ENCODE measurements around the gene TTLL1. TPM values are rescaled to one million over a fixed set of nuclear protein-coding genes. Genes with fewer than 3 reads are reported as not detected.
"Not testable (repeated sequence)": the region's sequence is repeated elsewhere in the genome, so short reads cannot be mapped to it uniquely, and the experiment has no call there.

The TTLL1 gene
- total and polyA plus RNA-seq, 2 of the 4 experiments (the other 2 are of a cell fraction) = 10.8 to 13.2 TPM

DNA sequence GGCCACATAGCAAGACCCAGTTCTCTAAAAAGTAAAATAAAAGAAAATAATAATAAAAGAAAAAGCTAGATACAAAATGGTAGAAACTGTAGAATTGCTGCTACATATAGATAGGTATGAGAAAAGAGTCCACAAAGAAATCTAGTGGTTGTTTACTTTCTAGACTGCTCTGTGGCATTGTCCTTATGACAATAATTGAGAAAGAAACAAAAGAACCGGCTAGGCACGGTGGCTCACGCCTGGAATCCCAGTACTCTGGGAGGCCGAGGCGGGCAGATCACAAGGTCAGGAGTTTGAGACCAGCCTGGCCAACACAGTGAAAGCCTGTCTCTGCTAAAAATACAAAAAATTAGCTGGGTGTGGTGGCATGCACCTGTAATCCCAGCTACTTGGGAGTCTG, 73.0 kb downstream of the TTLL1 start:
- DNase-seq; H2BK20ac ChIP-seq (ENCODE audit: low read depth, low read length); H2BK120ac ChIP-seq (ENCODE audit: low read depth, low read length); H3K56ac ChIP-seq (ENCODE audit: extremely low read depth, insufficient read depth, low read length); in situ Hi-C loops (cut with MboI; ENCODE audit: low sequenced_read_pairs); H2BK15ac ChIP-seq (ENCODE audit: low read depth, low read length); H3K9me3 ChIP-seq (ENCODE audit: control insufficient read depth, insufficient read depth, low read length); H3K14ac ChIP-seq (replicated peaks; ENCODE audit: low read depth, low read length); H3K4ac ChIP-seq (ENCODE audit: low read depth, low read length); H3K9ac ChIP-seq (ENCODE audit: low read depth, low read length); H3K4me2 ChIP-seq (ENCODE audit: low read depth, low read length); H4K8ac ChIP-seq (ENCODE audit: low read depth in 2 of 2, low read length in 2 of 2); H3K18ac ChIP-seq (ENCODE audit: low read depth, low read length); H2BK5ac ChIP-seq (ENCODE audit: low read depth, low read length, poor library complexity, severe bottlenecking); intact Hi-C loops (cut with micrococcal nuclease); H2AFZ ChIP-seq (replicated peaks; ENCODE audit: low read length, poor library complexity); dilution Hi-C loops (cut with HindIII; ENCODE audit: low sequenced_read_pairs, unreplicated experiment); H2AK5ac ChIP-seq (ENCODE audit: low read depth, low read length); H4K91ac ChIP-seq (ENCODE audit: insufficient read depth, low read depth, low read length); POLR2A ChIA-PET (ENCODE audit: unreplicated experiment); H3K4me1 ChIP-seq (ENCODE audit: control insufficient read depth, insufficient read depth, low read length); H3K36me3 ChIP-seq (ENCODE audit: control insufficient read depth, insufficient read depth, low read length); H3K23ac ChIP-seq (ENCODE audit: low read depth, low read length); H4K5ac ChIP-seq (ENCODE audit: low read depth, low read length); BruUV-seq (replicated peaks); H3K4me3 ChIP-seq (ENCODE audit: insufficient read depth, low read depth, low read length); H2AK9ac ChIP-seq (replicated peaks; ENCODE audit: low read depth, low read length, poor library complexity); H3K27ac ChIP-seq (ENCODE audit: insufficient read depth, low read length); ATAC-seq (ENCODE audit: low read depth); CTCF ChIA-PET; H3K27me3 ChIP-seq (ENCODE audit: control insufficient read depth, insufficient read depth, low read length): not testable (repeated sequence)
- Histone ChIP-seq H4K20me1 (ENCODE audit: insufficient read depth, low read length) (peaks cover 28% of the 10 kb centered on the region), H3K79me1 (ENCODE audit: low read depth in 1 of 2, low read length in 2 of 2) (peaks cover 12 to 33% of the 10 kb centered on the region in 2 experiments; a peak in 3 of 4 replicates), H3K9me1 (ENCODE audit: insufficient read depth, low read length) (peaks cover 11% of the 10 kb centered on the region)
- WGBS, 2 experiments (ENCODE audit: extremely low coverage in 2 of 2, insufficient read length in 1 of 2) = no CpG with 5 or more reads among the region's 5 CpGs
